RKO (cell line): ENCODE data around the gene LPCAT4.
"Not testable (repeated sequence)": the region's sequence is repeated elsewhere in the genome, so short reads cannot be mapped to it uniquely, and the experiment has no call there.

Experiments used
- DNase-seq: peaks from one replicate; pipeline ENCODE4 v3.0.0-alpha.2; 2016; ENCODE audit warnings: low spot score

LPCAT4 gene

GRCh38 chr15:34367101-34368081 lies at the start of gene LPCAT4:
Gene LPCAT4, minus strand, starts transcription at chr15:34367196. Its CDS starts 96 bp downstream, at chr15:34367100.
- DNase-seq: peak; percentile 88

- DNase-seq: not testable (repeated sequence)
Observed at GRCh38 chr15:34409511-34409910, 42.5 kb upstream of the LPCAT4 start.

- DNase-seq: not testable (repeated sequence)
Observed at GRCh38 chr15:34408973-34409372, 42.0 kb upstream of the LPCAT4 start.

- not testable (repeated sequence) for DNase-seq
Observed at GRCh38 chr15:34403899-34404298, 36.9 kb upstream of the LPCAT4 start.

- not testable (repeated sequence) for DNase-seq
Observed at GRCh38 chr15:34403160-34403598, 36.2 kb upstream of the LPCAT4 start.

GRCh38 chr15:34397637-34398259 lies 30.8 kb upstream of the LPCAT4 start:
- DNase-seq: not testable (repeated sequence)

- not testable (repeated sequence) for DNase-seq
Observed at GRCh38 chr15:34392981-34393380, 26.0 kb upstream of the LPCAT4 start.

- not testable (repeated sequence) for DNase-seq
Observed at GRCh38 chr15:34389594-34390086, 22.6 kb upstream of the LPCAT4 start.

GRCh38 chr15:34381829-34382521 lies 15.0 kb upstream of the LPCAT4 start:
- DNase-seq: not testable (repeated sequence)

GRCh38 chr15:34380491-34380890 lies 13.5 kb upstream of the LPCAT4 start:
- not testable (repeated sequence) for DNase-seq

- no peak for DNase-seq
Observed at GRCh38 chr15:34376856-34377255, 9.9 kb upstream of the LPCAT4 start.

- DNase-seq: not testable (repeated sequence)
Observed at GRCh38 chr15:34375541-34375940, 8.5 kb upstream of the LPCAT4 start.

- no peak for DNase-seq
Observed at GRCh38 chr15:34374816-34375215, 7.8 kb upstream of the LPCAT4 start.

- DNase-seq: no peak
Observed at GRCh38 chr15:34373951-34374350, 7.0 kb upstream of the LPCAT4 start.

GRCh38 chr15:34370643-34371042 lies 3.6 kb upstream of the LPCAT4 start:
- no peak for DNase-seq

GRCh38 chr15:34370129-34370528 lies 3.1 kb upstream of the LPCAT4 start:
- DNase-seq: no peak

GRCh38 chr15:34366271-34367065 lies 528 bp downstream of the LPCAT4 start:
- DNase-seq: peak; percentile 68

GRCh38 chr15:34365836-34366235 lies 1.2 kb downstream of the LPCAT4 start:
- no peak for DNase-seq

- no peak for DNase-seq
Observed at GRCh38 chr15:34365091-34365825, 1.7 kb downstream of the LPCAT4 start.

GRCh38 chr15:34364041-34364440 lies 3.0 kb downstream of the LPCAT4 start:
- DNase-seq: no peak
